Type B pancreatic cell (in vitro differentiated cells): ENCODE data around the gene NACAD. TPM values are rescaled to one million over a fixed set of nuclear protein-coding genes. Genes with fewer than 3 reads are reported as not detected.
A peak's percentile ranks its signal among the peaks of the same experiment; 100 is the strongest.

Experiments used
- DNase-seq: peaks from one replicate; pipeline ENCODE4 v3.0.0; 2021; ENCODE audit warnings: mixed read lengths; ENCODE audit not compliant: unreplicated experiment; ENCODE audit errors: extremely low spot score
- H3K27ac Mint-ChIP-seq: 2 replicates; pipeline ENCODE4 v1.8.0; 2021; ENCODE audit warnings: mild to moderate bottlenecking, mixed read lengths
- H3K27me3 Mint-ChIP-seq: 2 replicates; pipeline ENCODE4 v1.8.0; 2021; ENCODE audit warnings: mixed read lengths
- H3K36me3 Mint-ChIP-seq: 2 replicates; pipeline ENCODE4 v1.8.0; 2021; ENCODE audit warnings: mixed read lengths
- H3K4me1 Mint-ChIP-seq: one replicate; pipeline ENCODE4 v1.8.0; 2021; ENCODE audit warnings: mixed read lengths; ENCODE audit not compliant: unreplicated experiment
- H3K4me3 Mint-ChIP-seq: 2 replicates; pipeline ENCODE4 v1.8.0; 2021; ENCODE audit warnings: mild to moderate bottlenecking, mixed read lengths
- H3K9me3 Mint-ChIP-seq: 2 replicates; pipeline ENCODE4 v1.8.0; 2021; ENCODE audit warnings: mixed read lengths
- total RNA-seq: library from RNA; stranded (reverse); gene quantifications from 2 replicates; pipeline ENCODE4 v1.2.1, GENCODE V29; 2021; ENCODE audit warnings: low replicate concordance
- TF ChIP-seq, protein P1 (sequence below): fragments of 200-600 bp; sonication (generic); conservative IDR thresholded peaks from 2 replicates; pipeline ENCODE4 v1.5.0; 2021; ENCODE audit warnings: antibody characterized with exemption, mild to moderate bottlenecking

Gene NACAD
- total RNA-seq, 1 donor from 2014 or later, result 12.5 TPM

DNA sequence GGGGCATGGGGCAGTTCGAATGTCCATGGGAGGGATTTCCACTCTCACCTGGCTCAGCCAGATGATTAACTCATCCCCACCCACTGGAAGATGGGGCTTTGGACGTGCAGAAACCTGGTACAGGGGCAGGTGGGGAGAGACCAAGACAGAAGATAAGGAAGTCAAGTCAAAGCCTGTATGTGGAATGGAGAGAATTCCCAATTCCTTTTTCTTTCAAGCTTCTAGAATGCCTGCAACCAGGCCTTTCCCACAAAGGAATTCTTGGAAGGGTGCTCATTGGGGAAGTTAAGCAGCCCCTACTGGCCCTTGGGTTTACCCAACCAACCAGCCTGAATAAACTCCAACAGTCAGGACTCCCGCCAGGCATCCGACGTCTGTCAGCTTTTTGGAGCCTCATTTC, 49.7 kb downstream of the NACAD start:
- Mint-ChIP-seq H3K27me3 (no peaks in the 10 kb centered on the region), H3K27ac (no peak overlapping the region), H3K4me3 (no peak overlapping the region), H3K9me3 (no peaks in the 10 kb centered on the region), H3K4me1 (peaks cover 13% of the 10 kb centered on the region), H3K36me3 (peaks cover 21% of the 10 kb centered on the region)
- no peak for DNase-seq
- TF ChIP-seq, protein P1, sequence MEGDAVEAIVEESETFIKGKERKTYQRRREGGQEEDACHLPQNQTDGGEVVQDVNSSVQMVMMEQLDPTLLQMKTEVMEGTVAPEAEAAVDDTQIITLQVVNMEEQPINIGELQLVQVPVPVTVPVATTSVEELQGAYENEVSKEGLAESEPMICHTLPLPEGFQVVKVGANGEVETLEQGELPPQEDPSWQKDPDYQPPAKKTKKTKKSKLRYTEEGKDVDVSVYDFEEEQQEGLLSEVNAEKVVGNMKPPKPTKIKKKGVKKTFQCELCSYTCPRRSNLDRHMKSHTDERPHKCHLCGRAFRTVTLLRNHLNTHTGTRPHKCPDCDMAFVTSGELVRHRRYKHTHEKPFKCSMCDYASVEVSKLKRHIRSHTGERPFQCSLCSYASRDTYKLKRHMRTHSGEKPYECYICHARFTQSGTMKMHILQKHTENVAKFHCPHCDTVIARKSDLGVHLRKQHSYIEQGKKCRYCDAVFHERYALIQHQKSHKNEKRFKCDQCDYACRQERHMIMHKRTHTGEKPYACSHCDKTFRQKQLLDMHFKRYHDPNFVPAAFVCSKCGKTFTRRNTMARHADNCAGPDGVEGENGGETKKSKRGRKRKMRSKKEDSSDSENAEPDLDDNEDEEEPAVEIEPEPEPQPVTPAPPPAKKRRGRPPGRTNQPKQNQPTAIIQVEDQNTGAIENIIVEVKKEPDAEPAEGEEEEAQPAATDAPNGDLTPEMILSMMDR, result no peak

DNA sequence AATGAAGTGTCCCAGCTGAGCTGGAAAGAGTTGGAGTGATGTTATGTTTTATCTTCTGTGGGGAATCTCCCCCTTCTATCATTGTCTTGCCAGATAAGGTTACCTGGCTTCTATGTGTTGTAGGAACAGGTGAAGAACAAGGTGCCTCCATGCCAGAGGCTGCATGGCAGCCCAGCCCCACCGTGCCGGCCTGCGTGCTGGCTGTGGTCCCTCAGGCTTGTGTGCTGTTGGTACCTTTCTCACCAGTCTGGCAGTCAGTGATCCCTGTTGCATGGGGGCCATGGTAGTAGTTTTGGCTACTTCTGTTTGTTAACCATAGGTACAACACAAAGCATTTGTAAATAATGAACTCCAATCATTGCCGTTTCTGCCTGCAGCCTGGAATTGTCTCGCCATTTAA, 50.9 kb downstream of the NACAD start:
- Mint-ChIP-seq H3K27me3 (no peaks in the 10 kb centered on the region), H3K36me3 (peaks cover 16% of the 10 kb centered on the region), H3K4me3 (no peak overlapping the region), H3K27ac (peak overlapping the region; percentile 67), H3K4me1 (peaks cover 18% of the 10 kb centered on the region), H3K9me3 (no peaks in the 10 kb centered on the region)
- no peak for DNase-seq
- TF ChIP-seq, protein P1, result no peak

DNA sequence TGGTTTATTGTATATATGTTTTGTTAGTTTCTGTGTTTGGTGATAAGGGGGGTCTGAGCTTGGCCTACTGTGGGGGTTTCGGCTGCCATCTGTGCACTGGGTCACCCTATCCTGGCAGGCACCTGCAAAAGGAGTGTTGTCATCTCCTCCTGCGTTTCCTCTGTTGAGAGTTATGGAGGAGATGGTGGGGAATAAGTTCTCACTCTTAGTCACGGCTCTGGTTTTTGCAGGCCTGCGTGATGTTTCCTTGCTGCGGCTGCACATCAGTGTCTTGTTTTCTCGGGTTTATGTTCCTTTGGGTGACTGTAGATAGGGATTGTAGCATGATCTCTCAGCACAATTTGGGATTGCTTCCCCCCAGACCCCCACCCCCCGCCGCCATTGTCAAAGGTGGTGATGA, 52.0 kb downstream of the NACAD start:
- no peaks in the 10 kb centered on the region for H3K9me3 Mint-ChIP-seq
- no peaks in the 10 kb centered on the region for H3K27me3 Mint-ChIP-seq
- H3K4me3 Mint-ChIP-seq, result no peak overlapping the region
- peaks cover 10% of the 10 kb centered on the region for H3K36me3 Mint-ChIP-seq
- H3K27ac Mint-ChIP-seq, result peak overlapping the region; percentile 88
- H3K4me1 Mint-ChIP-seq, result peaks cover 18% of the 10 kb centered on the region
- TF ChIP-seq, protein P1, result no peak
- no peak for DNase-seq

GRCh38 chr7:45036317-45036716, 52.5 kb downstream of the NACAD start:
- Mint-ChIP-seq H3K27ac (peak overlapping the region; percentile 88), H3K4me1 (peaks cover 18% of the 10 kb centered on the region), H3K27me3 (no peaks in the 10 kb centered on the region), H3K4me3 (peak overlapping the region; percentile 62), H3K36me3 (peaks cover 10% of the 10 kb centered on the region), H3K9me3 (no peaks in the 10 kb centered on the region)
- TF ChIP-seq, protein P1, result no peak
- no peak for DNase-seq

GRCh38 chr7:45035893-45036292, 52.9 kb downstream of the NACAD start:
- Mint-ChIP-seq H3K36me3 (peaks cover 6% of the 10 kb centered on the region), H3K27ac (peak overlapping the region; percentile 88), H3K27me3 (no peaks in the 10 kb centered on the region)

More at GRCh38 chr7:45035893-45036292, 52.9 kb downstream of the NACAD start:
- Mint-ChIP-seq H3K9me3 (no peaks in the 10 kb centered on the region), H3K4me3 (peak overlapping the region; percentile 62), H3K4me1 (peaks cover 18% of the 10 kb centered on the region)
- no peak for DNase-seq
- TF ChIP-seq, protein P1, result no peak
